HG02840 (cell line): ENCODE measurements around the gene HAGHL.
"Not testable (repeated sequence)": the region's sequence is repeated elsewhere in the genome, so short reads cannot be mapped to it uniquely, and the experiment has no call there.

ENCODE experiments used
- ATAC-seq: cut with Tn5 transposase; IDR thresholded peaks from one replicate; pipeline ENCODE4 v1.9.1; 2021; ENCODE audit warnings: mild to moderate bottlenecking, moderate library complexity, moderate number of reproducible peaks; ENCODE audit not compliant: unreplicated experiment, low FRiP score

HAGHL gene

DNA sequence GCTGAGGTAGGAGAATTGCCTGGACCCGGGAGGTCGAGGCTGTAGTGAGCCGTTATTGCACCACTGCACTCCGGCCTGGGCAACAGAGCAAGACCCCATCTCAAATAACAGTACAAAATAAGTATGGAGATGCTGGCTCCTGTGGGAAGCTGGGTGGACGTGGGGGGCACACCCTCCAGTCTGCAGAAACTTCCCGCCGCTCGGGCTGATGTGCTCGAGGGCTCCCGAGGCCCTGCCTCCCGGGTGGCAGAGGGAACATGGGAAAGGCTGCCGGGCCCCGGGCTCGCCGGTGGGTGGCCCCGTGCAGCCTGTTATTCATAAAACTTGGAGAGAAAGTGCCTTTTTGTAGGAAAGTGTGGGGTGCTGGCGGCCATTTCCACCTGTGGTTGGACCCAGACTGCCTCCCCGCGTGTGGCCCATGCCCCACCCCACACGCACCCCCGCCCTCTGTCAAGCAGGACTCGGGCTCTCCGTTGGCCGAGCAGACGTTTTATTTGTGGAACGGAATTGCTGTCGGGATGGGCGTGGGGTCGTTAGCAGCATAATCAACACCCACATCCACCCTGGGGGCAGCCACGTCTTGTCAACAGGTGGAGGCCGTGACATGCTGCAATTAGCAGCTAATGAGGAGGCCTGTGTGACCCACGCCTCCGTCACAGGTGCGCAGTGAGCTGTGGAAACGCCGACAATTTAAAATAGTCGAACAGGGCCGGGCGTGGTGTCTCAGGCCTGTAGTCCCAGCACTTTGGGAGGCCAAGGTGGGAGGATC lies 21.3 kb downstream of the HAGHL start:
- ATAC-seq, result no peak

DNA sequence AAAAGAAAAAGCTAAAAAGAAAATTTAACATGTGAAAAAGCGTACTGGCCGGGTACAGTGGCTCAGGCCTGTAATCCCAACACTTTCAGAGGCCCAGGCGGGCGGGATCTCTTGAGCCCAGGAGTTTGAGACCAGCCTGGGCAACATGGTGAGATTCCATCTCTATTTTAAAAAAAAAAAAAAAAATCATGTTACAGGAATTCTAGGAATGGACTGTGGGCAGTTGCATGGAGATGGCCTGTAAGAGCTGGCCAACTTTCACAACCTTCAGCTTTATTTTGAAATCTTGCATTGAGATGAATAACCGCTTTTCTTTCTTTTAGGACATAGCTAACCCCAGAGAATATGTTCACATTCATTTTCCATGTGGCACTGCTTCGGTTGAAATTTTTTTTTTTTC lies 22.1 kb downstream of the HAGHL start:
- ATAC-seq, result no peak

DNA sequence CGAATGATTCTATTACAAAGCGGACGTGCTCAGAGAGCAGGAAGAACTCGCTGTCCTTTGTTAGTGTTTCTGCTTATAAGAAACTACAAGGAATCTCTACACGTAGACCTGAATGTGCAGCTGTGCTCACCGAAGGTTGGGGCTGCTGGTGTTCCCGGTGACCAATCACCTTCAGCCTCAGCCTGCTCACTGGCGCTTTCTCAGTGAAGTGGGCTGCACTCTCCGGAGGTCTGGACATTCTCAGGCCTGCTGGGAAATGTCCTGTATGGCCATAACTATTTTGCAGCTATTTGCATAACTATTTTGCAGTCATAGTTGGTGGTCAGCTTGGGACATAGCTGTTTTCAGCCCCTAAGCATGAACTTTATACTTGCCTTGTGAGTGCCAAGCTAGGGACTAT lies 23.6 kb downstream of the HAGHL start:
- no peak for ATAC-seq

DNA sequence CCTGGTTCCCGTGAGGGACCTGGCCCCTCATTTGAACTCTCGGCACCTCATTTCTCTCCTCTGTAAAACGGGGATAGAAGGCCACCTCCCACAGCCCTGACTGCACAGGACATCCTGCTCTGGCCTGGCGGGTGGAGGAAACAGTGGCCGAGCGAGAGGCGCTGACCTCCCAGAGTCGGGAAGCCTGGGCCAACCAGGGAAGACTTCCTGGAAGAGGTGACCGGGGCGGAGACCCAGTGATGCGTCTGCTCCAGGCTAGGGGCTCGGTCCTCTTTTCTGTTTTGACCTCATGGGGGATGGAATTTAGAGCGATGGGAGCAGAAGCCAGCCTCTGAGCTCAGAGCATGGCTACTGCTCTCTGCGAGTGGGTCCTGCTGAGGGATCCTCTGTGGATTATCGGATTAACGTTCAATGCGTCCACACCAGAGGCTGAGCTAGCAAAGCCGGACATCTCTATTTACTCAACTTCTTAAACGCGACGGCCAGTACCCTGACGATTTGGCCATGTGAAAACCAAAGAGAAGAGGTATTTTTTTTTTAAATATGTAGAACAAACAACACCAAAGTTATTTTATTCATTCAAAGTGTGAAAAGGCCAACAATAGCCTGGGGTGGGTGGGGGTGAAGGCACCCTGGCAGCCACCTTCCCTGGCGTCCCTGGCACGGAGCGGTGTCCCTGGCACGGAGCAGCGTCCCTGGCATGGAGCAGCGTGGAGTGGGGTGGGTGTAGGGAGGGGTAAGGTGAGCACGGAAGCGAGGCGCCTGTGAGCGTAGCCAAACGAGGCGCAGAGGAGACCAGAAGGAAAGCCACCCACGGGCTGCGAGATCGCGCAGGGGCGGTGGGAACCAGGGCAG lies 24.5 kb downstream of the HAGHL start:
- no peak for ATAC-seq

DNA sequence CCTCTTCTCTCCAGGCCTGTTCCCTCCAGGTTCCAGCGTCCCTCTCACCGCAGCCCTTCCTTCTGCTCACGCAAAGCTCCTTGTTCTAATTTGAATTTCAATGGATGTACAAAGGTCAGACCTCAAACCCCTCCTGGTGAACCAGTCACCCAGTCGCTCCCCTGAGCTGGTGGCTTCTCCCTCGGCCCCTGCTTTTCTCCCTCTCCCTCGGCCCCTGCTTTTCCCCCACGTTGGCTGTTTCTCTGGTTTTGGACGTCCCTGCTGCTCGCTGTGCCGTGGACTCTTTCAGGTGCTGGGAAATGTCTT lies 25.1 kb downstream of the HAGHL start:
- no peak for ATAC-seq

DNA sequence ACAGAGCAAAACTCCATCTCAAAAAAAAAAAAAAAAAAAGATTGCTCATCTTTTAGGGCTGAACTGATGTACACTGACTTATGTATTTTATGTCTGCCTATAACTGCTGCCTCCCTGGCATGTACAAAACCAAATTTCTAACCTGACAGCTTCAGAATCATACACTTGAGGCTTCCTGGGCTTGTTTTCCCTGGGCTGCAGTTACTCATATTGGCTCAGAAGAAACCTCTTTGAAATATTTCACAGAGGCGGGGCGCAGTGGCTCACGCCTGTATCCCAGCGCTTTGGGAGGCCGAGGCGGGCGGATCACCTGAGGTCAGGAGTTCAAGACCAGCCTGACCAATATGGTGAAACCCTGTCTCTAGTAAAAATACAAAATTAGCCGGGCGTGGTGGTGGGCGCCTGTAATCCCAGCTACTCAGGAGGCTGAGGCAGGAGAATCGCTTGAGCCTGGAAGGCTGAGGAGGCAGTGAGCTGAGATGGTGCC lies 27.3 kb downstream of the HAGHL start:
- ATAC-seq, result not testable (repeated sequence)

DNA sequence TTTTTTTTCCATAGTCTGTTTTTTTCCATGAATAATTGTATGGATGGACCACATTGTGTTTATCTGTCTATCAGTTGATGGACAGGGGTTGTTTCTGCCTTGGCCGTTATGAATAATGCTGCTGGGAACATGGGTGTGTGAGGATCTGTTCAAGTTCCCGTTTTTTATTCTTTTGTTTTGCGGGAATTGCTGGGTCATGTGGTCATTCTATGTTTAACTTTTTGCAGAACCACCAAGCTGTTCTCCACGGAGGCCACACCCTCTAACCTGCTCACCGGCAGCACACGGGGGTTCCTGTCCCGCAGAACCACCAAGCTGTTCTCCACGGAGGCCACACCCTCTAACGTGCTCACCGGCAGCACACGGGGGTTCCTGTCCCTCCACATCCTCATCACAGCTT lies 27.8 kb downstream of the HAGHL start:
- no peak for ATAC-seq

DNA sequence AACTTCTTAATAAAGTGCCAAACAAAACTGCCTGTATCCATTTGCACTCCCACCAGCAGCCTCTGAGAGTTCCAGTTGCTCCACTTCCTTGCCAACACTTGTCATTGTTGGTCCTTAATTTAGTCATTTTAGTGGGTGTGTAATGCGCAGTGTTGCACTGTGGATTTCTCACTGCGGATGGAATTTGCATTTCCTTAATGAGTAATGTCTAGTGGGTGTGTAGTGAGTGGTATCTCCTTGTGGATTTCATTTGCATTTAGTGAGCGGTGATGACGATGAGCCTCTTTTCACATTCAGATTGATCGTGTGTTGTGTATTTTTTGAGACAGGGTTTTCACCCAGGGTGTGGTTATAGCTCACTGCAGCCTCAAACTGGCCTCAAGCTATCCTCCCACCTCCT lies 29.5 kb downstream of the HAGHL start:
- no peak for ATAC-seq

DNA sequence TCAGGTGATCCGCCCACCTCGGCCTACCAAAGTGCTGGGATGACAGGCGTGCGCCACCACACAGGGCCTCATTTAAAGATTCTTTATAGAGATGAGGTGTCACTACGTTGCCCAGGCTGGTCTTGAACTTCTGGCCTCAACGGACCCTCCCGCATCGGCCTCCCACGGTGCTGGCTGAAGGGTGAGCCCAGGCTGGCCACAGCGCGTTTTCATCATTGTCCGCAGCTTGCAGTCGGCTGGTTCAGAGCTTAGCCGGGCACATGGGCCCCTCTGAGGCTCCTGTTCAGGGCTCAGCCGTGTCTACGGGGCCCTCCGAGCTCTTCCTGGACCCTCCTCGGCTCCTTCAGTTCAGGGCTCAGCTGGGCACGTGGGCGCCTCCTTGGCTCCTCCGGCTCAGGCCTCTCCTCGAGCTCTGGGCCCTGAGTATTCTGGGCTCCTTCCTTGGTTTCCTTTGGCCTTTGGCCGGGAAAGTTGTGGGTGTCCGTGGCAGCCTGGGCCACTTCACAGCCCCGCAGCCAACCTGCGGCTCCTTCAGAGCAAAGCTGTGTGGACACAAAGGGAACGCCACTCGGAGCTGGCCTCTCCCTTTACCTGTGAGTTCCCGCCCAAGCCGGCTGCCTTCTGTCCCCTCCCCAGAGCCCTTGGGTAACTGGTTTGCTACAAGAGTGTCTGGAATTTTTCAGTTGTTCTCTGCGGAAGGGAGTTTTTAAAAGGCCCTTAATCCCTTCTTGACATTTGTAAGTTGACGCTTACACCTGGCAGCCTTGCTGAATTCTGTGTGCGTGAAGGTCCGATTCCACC lies 32.4 kb downstream of the HAGHL start:
- no peak for ATAC-seq

DNA sequence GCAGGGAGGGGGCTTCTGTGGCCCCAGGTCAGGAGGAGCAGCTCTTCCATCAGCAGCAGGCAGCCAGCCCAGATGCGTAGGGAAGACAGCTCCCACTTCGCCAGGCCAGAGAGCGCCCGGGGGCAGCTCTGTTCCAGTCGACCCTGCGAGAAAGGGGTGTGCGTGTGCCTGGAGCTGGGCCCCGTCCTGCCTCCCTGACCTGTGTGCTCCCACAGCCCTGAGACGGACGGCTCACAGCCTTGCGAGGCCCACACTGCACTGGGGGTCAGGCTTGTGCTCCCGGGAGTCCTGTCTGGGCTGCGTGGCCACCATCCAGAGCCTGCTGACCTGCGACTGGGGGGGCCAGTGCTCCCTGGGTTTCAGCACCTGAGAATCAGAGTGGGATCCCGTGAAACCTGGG lies 33.2 kb downstream of the HAGHL start:
- no peak for ATAC-seq

DNA sequence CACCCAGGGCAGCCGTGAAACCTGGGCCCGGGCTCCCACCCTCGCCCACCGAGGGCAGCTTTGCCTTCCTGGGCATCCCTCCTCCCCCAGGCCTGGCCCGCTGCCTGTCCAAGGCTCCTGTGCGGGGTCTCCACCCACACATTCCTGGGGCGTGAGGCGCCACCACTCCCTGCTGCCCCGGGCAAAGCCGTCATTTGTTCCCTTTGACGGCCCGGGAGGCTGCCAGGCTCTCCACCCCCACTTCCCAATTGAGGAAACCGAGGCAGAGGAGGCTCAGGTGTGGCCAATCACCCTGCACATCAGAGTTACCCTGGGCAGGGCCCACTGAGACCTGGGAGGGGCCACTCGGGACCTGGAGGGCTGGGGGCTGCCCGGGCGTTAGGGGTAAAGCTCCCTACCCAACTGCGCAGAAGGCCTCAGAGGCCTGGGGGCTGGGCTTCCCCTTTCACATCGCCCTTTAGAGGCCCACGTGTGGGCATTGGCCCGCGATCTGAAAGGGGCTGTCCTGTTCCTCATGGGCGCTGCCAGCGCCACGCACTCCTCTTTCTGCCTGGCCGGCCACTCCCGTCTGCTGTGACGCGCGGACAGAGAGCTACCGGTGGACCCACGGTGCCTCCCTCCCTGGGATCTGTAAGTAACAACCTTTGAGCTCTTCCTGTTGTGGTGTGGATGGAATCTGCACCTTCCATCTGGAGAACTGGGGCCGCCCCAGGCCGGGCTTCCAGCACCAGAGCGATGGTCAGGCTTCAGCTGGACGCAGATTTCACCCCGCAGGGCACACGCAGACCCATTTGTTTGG lies 33.8 kb downstream of the HAGHL start, which contains the start of gene MSLN:
Gene MSLN (plus strand): TSS at position 190 of the 799 bp plus-strand sequence. CDS start 1,947 bp downstream, outside the sequence.
- no peak for ATAC-seq

DNA sequence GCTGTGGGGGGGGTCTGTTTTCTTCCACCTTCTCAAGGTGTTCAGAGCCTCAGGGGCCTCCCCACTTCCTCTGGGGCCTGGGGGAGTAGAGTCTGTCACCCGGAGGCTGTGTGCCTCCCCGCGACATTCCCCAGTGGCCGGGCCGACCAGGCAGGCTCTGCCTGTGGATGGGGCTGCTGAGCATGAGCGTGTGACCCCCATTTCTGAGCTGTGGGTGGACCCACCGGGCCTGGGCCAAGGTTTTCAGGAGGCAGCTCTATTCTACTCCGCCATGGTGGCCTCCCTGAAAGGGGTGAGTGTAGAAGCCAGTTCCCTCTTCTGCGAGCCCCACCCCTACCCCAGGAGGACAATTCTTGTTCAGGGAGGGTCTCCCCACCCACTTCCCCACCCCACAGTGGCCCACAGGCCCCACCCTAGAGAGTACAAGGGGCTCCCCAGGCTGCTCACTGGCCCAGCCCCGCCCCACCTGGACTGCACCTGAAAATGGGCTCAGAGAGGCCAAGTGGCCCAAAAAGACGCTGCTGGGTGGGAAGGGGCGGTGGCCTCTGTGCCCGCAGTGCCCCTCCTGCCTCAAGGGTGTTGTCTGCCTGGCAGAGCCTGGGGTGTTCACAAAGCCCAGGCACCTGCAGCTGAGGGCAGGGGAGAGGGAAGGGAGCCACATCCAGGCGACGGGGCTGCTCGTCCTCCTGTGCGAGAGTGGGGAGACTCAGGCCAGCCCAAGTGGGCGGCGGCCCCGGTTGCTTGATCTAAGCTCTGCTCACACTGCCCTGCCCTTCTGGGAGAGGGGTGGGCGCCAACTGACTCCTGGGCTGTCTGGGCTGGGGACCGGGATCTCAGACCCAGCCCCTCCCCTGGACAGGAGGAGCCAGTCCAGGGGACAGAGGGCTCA lies 35.0 kb downstream of the HAGHL start:
- no peak for ATAC-seq

DNA sequence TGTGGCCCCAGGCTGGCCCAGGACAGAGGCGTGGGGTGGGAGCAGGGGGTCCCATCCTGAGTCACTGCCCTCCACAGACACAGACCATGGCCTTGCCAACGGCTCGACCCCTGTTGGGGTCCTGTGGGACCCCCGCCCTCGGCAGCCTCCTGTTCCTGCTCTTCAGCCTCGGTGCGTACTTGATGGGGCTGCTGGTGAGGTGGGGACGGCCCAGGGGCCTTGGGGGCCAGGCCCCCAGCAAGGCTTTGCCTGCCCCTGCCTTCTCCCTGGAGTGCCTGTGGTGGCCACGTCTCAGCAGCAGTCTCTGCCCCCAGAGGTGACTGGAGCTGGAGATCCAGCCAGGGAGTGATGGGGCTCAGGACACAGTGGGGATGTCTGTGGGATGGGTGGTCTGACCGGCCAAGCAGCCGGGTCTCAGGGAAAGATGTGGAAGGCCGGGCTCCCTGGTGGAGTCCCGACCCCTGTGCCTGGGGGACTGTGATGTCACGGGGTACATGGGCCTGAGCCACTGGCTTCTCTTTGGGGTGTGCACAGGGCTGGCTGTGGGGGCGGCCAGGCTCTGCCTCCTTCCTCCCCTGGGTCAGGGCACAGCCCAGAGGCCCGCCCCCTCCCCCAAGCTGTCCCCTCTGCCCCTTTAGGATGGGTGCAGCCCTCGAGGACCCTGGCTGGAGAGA lies 35.8 kb downstream of the HAGHL start:
- no peak for ATAC-seq

DNA sequence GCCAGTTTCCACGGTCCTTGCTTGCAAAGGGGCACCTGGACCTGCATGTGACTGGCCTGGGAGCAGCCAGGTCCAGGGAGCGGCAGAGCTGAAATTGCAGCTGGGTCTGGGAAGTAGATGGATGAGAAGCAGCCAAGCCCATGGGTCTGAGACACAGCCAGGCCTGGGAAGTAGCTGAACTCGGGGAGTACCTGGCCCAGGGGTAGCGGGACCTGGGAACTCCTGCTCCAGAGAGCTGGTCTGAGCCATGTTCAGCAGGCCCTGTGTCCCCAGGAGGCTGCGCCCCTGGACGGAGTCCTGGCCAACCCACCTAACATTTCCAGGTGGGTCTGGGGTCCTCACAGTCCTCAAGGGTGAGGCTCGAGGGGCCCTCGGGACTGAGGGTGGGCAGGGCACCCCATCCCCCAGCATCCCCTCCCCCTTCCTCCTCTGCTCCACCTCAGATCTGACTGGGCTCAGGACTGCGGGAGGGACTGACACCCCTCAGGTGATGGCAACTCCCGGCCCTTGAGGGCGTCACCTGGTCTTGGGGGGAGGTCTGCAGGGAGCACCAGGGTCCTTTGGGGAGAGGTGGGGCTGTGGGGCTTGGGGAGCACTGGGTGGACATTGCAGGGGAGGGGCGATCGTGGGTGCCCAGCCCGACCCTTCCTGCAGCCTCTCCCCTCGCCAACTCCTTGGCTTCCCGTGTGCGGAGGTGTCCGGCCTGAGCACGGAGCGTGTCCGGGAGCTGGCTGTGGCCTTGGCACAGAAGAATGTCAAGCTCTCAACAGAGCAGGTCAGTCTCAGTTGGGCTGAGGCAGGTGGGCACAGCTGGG lies 36.7 kb downstream of the HAGHL start:
- no peak for ATAC-seq

DNA sequence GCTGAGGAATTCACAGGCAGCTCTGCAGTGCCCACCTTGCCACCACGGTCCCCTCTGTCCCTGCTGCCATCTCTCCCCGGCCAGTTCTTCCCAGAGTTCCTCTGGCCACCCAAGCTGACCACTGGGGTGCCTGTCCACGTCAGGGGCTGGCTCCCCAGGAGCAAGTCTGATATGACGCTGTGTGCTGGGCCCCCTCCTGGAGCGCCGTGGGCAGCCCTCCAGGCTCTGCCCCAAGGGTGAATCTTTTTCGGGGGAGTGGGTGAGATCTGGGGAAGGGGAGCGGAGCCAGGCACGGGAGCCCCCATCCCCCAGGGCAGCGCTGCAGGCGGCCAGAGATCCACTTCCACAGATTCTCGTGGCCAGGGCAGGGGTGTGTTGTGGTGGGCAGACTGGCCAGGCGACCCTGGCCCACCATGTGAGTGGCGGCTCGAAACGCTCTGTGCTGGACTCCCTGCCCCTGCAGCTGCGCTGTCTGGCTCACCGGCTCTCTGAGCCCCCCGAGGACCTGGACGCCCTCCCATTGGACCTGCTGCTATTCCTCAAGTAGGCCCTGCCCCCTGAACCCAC lies 37.4 kb downstream of the HAGHL start:
- ATAC-seq, result no peak

DNA sequence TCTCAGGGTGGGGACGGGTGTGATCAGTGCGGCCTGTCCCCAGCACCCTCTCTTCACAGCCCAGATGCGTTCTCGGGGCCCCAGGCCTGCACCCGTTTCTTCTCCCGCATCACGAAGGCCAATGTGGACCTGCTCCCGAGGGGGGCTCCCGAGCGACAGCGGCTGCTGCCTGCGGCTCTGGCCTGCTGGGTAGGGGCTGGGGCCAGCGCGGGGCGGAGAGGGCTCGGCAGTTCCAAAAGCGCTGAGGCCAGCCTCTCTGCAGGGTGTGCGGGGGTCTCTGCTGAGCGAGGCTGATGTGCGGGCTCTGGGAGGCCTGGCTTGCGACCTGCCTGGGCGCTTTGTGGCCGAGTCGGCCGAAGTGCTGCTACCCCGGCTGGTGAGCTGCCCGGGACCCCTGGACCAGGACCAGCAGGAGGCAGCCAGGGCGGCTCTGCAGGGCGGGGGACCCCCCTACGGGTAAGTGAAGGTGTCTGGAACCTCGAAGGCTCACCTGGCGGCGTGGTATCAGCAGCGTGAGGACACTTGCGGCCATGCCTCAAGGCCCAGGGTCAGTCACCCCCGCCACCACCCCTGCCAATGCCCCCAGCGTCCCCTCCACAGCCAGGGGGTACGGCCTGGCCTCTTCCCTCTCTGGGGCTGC lies 38.1 kb downstream of the HAGHL start:
- ATAC-seq, result no peak

DNA sequence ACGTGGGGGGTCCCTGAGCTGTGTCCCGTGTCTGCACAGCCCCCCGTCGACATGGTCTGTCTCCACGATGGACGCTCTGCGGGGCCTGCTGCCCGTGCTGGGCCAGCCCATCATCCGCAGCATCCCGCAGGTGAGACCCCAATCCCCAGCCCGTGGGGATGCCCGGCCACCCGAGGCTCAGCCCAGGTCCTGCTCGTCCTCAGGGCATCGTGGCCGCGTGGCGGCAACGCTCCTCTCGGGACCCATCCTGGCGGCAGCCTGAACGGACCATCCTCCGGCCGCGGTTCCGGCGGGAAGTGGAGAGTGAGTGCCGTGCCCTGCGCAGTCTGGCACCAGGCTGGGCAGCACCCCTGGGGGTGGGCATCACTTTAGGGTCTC lies 38.6 kb downstream of the HAGHL start:
- no peak for ATAC-seq
